A673 (cell line): ENCODE measurements around the gene C9orf78.

Experiments used
- EZH2 ChIP-seq: fragments of 200-600 bp; sonication (generic); IDR thresholded peaks from 2 replicates; pipeline ENCODE4 v1.6.1; 2017; ENCODE audit warnings: borderline replicate concordance, low read depth, mild to moderate bottlenecking, mixed read lengths, antibody characterized with exemption, low read length; ENCODE audit not compliant: poor library complexity, severe bottlenecking
- TF ChIP-seq, protein P1 (sequence below): fragments of 300-800, 200-600 bp; sonication (generic); conservative IDR thresholded peaks from 2 replicates; pipeline ENCODE4 v1.5.1; 2017; ENCODE audit warnings: low read depth, mild to moderate bottlenecking, antibody characterized with exemption, low read length, moderate library complexity, mixed read lengths

DNA sequence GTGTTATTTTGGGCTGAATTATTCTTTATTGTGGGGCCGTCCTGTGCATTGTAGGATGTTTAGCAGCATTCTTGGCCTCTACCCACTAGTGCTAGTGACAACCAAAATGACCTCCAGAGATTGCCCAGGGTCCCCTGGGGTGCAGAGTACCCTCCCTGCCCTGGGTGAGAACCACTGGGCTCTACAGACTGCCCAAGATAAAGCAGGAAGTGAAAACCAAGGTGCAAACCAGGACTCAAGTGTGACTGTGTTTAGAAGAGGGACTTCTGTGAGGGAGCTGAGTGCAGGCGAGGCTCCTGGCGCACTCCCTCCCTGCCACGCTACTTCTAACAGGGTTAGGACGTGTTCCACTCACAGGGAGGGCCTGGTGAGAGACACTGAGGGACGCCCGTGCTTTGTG is 41.7 kb upstream of the C9orf78 start:
- TF ChIP-seq, protein P1, sequence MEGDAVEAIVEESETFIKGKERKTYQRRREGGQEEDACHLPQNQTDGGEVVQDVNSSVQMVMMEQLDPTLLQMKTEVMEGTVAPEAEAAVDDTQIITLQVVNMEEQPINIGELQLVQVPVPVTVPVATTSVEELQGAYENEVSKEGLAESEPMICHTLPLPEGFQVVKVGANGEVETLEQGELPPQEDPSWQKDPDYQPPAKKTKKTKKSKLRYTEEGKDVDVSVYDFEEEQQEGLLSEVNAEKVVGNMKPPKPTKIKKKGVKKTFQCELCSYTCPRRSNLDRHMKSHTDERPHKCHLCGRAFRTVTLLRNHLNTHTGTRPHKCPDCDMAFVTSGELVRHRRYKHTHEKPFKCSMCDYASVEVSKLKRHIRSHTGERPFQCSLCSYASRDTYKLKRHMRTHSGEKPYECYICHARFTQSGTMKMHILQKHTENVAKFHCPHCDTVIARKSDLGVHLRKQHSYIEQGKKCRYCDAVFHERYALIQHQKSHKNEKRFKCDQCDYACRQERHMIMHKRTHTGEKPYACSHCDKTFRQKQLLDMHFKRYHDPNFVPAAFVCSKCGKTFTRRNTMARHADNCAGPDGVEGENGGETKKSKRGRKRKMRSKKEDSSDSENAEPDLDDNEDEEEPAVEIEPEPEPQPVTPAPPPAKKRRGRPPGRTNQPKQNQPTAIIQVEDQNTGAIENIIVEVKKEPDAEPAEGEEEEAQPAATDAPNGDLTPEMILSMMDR, result no peak
- TF ChIP-seq EZH2, result no peak
